Upper lobe of right lung (tissue), 1 donor: Measurements from ENCODE around the gene GNPTAB. TPM values are rescaled to one million over a fixed set of nuclear protein-coding genes. Genes with fewer than 3 reads are reported as not detected.

Experiments used
- ATAC-seq: fragments of 200-7000 bp; cut with Tn5 transposase; one replicate; pipeline ENCODE4 v1.9.1; 2020; ENCODE audit warnings: mild to moderate bottlenecking, moderate library complexity
- DNase-seq: peaks from one replicate; pipeline ENCODE4 v3.0.0-alpha.2; 2020
- H3K27ac ChIP-seq: fragments of 200-600 bp; one replicate; pipeline ENCODE4 v1.8.0; 2022
- H3K27me3 ChIP-seq: fragments of 200-600 bp; one replicate; pipeline ENCODE4 v1.8.0; 2022; ENCODE audit warnings: mild to moderate bottlenecking
- H3K36me3 ChIP-seq: fragments of 200-600 bp; one replicate; pipeline ENCODE4 v1.8.0; 2022
- H3K4me1 ChIP-seq: fragments of 200-600 bp; one replicate; pipeline ENCODE4 v1.8.0; 2022
- H3K4me3 ChIP-seq: fragments of 200-600 bp; one replicate; pipeline ENCODE4 v1.8.0; 2022; ENCODE audit warnings: mild to moderate bottlenecking
- H3K9me3 ChIP-seq: fragments of 200-600 bp; one replicate; pipeline ENCODE4 v1.8.0; 2022
- CTCF ChIP-seq: fragments of 200-600 bp; IDR thresholded peaks from one replicate; pipeline ENCODE4 v1.8.0; 2022; ENCODE audit warnings: antibody characterized with exemption
- intact Hi-C: fragments of 100-400 bp; cut with DNase I; formaldehyde crosslinking; loops from one replicate; pipeline ENCODE4 v1.11.0; 2022
- total RNA-seq: library from RNA; stranded (reverse); fragmentation: NEBNext Ultra II Directional; extraction: Animal tissue kit (Norgen Biotek cat#: 25700); gene quantifications from one replicate; pipeline ENCODE4 v1.2.1, GENCODE V29; 2021
- donor health status: DM: no; HTN: yes; CAD: no; lungs with severe emphysema.

The GNPTAB gene
- total RNA-seq, 1 donor from 2014 or later = 65.9 TPM

DNA sequence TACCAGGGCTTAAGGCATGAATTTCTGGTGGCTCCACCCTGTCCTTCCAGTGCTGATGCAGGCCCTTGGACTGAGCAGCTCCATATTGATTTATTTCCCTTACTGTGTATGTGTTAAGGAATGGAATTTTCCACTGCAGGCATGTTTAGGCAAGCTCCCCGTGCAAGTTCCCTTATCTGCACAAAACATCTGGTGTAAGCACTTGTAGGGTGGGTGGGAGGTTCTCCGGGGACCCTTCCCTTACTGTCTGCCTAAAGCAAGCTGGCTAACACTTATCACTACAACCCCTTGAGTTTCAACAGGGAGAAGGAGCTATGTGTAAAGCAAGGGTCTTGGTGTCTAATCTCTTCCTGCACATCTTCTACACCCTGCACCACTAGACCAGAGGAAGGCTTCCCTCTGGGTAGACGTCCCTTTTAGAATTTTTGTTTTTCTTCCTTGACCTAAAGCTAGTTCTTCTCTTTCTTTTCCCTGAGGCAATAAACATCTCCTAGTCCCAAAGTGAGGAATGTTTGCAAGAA, 24.7 kb upstream of the GNPTAB start:
- H3K27ac ChIP-seq = peak overlapping the region; percentile 37
- no peaks in the 10 kb centered on the region for H3K36me3 ChIP-seq
- H3K4me3 ChIP-seq = no peak overlapping the region
- ATAC-seq (no peak), DNase-seq (no peak)
- H3K9me3 ChIP-seq = no peaks in the 10 kb centered on the region
- no peak for TF ChIP-seq CTCF
- intact Hi-C loops = no loop called here
- H3K27me3 ChIP-seq = no peaks in the 10 kb centered on the region
- peaks cover 30% of the 10 kb centered on the region for H3K4me1 ChIP-seq

DNA sequence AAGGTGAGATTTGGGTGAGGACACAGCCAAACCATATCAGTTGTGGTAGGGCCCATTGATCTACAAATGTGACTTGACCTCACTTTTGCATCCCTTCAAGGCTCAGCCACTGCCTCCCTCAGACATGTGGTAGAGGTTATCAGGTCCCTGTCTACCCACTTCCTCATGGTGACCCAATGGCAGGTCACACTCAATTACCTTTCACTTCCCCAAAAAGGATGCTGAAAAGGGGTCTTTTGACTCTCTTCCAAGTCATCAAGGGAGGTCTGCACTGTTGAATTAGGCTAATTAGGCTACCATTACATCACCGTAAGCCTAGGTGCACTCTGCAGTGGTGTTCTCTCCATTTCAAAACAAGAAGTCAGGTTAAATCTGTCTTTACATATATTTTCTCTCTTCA, 24.0 kb upstream of the GNPTAB start:
- peak; percentile 37 for ATAC-seq
- H3K36me3 ChIP-seq = no peaks in the 10 kb centered on the region
- intact Hi-C loops = no loop called here
- H3K27me3 ChIP-seq = no peaks in the 10 kb centered on the region
- no peaks in the 10 kb centered on the region for H3K9me3 ChIP-seq
- no peak for TF ChIP-seq CTCF
- no peak for DNase-seq
- H3K27ac ChIP-seq = peak overlapping the region; percentile 37
- H3K4me1 ChIP-seq = peaks cover 26% of the 10 kb centered on the region
- no peak overlapping the region for H3K4me3 ChIP-seq

DNA sequence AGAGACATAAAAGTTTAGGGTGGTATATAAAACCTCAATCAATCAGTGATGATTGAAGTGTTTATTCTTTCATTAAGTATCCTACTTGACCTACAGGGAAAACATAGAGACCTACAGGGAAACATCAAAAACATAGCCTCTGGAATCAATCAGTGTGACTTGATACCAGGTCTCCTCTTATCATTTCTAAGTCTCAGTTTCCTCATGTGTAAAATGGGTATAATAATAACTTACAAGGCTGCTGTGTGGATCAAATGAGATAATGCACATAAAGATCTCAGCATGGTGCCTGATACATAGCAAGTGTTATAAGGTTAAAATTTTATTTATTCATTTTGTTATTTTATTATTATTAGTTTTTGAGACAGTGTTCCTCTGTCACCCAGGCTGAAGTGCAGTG, 22.2 kb upstream of the GNPTAB start:
- DNase-seq (no peak), ATAC-seq (no peak)
- no peaks in the 10 kb centered on the region for H3K36me3 ChIP-seq
- intact Hi-C loops = no loop called here
- no peaks in the 10 kb centered on the region for H3K27me3 ChIP-seq
- H3K27ac ChIP-seq = no peak overlapping the region
- no peaks in the 10 kb centered on the region for H3K9me3 ChIP-seq
- TF ChIP-seq CTCF = no peak
- H3K4me3 ChIP-seq = no peak overlapping the region
- H3K4me1 ChIP-seq = peaks cover 19% of the 10 kb centered on the region

DNA sequence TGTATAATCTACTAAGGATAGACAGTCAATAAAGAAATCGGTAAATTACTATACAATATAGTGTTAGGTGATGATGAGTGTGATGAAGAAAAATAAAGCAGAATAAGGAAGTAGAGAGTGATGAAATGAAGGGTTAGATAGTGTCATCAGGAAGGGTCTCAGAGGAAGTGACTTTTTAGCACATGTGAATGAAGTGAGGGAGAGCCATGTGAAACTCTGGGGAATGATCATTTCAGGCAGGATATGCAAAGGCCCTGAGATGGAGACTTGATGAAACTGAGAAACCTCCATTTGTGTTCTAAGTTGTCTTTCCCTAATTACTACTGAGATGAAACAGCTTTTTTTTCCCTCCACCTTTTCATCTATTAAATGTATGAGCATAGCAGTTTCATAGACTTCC, 19.4 kb upstream of the GNPTAB start:
- Histone ChIP-seq H3K4me3 (no peak overlapping the region), H3K27me3 (no peaks in the 10 kb centered on the region), H3K9me3 (no peaks in the 10 kb centered on the region), H3K4me1 (peaks cover 5% of the 10 kb centered on the region), H3K36me3 (no peaks in the 10 kb centered on the region), H3K27ac (no peak overlapping the region)
- TF ChIP-seq CTCF = no peak
- intact Hi-C loops = no loop called here
- DNase-seq = no peak
- peak; percentile 69 for ATAC-seq

DNA sequence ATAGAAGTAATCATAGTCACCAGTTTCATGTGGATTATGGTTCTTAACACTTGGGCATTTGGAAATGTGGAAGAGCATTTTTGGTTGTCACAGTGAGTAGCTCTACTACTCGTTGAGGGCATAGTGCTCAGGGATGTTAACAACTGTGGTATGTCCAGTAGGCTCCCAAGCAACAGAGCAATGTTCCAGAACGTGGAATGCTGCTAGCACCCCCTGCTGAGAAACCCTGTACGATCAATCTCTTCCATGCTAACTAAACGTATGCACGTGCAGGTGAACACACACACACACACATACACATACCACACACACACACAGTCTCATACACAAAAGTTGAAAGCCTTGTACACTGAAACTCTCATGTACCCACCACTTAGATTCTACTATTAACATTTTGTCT, 16.6 kb upstream of the GNPTAB start:
- TF ChIP-seq CTCF = no peak
- no peaks in the 10 kb centered on the region for H3K36me3 ChIP-seq
- no peaks in the 10 kb centered on the region for H3K9me3 ChIP-seq
- H3K4me3 ChIP-seq = no peak overlapping the region
- H3K27ac ChIP-seq = no peak overlapping the region
- intact Hi-C loops = no loop called here
- H3K27me3 ChIP-seq = no peaks in the 10 kb centered on the region
- DNase-seq (no peak), ATAC-seq (no peak)
- H3K4me1 ChIP-seq = no peaks in the 10 kb centered on the region

GRCh38 chr12:101845137-101845711, 14.5 kb upstream of the GNPTAB start:
- ATAC-seq (no peak), DNase-seq (no peak)
- TF ChIP-seq CTCF = no peak
- no peaks in the 10 kb centered on the region for H3K9me3 ChIP-seq
- no peaks in the 10 kb centered on the region for H3K36me3 ChIP-seq
- H3K27me3 ChIP-seq = no peaks in the 10 kb centered on the region
- H3K4me3 ChIP-seq = no peak overlapping the region
- no peak overlapping the region for H3K27ac ChIP-seq
- intact Hi-C loops = no loop called here
- H3K4me1 ChIP-seq = no peaks in the 10 kb centered on the region
